GM19397 (cell line): ENCODE data around the gene ARHGAP32.
"Not testable (repeated sequence)": the region's sequence is repeated elsewhere in the genome, so short reads cannot be mapped to it uniquely, and the experiment has no call there.

ENCODE experiments used
- ATAC-seq: cut with Tn5 transposase; IDR thresholded peaks from one replicate; pipeline ENCODE4 v1.9.1; 2021; ENCODE audit warnings: mild to moderate bottlenecking, moderate library complexity; ENCODE audit not compliant: unreplicated experiment

ARHGAP32 gene

DNA sequence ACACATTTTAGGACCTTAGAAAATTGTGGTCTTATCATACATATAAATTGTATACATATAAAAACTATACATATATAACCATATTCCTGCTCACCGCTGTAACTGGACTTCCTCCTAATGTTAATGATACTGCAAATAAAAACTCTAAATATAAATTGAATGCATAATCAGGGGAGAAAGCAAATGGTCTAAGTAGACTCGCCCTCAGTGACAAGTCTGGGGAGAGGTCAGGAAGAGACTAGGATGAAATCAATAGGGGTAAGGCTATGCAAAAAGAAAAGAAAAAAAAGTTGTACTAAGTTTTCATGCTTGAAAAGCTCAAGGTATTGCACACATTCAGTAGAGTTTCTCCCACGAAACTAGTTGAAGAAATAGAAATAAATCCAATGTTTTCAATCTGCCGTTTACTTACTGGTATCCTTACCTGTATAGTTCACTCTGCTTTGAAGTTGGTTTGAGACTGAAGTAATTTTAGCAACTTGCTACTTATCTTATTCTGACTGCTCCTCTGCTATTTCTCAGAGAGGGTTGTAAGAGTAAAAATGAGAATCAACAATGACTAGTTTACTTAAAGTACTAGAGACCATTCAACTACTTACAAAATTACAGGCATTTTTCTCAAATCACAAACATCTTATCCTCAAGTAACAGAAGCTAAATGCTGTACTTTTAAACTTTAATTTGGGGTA is 12.2 kb upstream of the ARHGAP32 start:
- no peak for ATAC-seq

DNA sequence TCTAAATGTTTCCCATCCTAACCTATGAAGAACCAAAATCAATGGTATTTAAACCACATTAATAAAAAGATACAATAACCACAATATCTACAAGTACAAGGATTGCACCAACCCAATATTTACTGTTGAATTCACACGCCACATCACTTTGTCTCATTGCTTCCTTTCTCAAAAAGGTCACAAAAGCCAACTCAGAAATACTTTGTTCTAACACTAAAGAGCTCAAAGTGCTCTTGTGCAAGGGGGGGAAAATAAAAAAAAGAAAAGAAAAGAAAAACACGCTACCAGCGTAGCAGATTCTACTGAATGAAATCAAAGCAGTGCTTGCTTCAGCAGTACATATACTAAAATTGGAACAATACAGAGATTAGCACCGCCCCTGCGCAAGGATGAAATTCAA is 10.5 kb upstream of the ARHGAP32 start:
- ATAC-seq: no peak

DNA sequence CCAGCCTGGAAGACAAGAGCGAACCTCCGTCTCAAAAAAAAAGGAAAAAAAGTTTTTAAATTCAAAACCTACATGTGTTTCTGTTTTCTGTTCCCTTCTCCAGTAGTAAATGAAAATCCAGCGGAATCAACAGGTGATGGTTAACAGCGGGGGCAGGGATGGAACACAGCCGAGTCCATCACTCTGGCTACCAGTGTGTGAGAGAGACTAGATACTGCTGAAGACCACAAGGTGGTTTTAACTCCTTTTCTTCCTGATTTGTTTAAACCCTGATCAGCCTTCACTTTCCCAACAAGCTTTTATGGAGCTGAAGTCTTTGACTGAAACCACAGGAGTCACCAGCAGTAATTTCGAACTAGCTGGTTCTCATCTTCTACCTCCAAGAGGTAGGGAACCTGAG is 3.6 kb upstream of the ARHGAP32 start:
- no peak for ATAC-seq

DNA sequence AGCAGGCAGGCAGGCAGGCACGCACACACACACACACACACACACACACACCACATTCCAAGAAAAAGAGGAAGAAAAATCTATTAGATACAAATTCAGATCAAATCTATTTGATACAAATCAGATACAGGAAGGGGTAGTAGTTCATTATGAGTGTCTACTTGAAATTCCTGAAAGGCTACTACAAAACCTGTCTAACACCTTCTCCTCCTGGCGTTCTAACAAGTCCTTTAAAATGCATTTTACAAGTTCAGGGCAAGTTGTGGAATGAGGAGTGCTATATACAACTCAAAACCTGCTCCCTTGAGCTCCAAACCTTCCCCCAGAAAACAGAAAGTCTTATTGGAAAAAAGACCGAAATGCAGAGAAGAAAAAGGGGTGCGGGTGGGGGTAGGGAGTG is 476 bp downstream of the ARHGAP32 start:
- no peak for ATAC-seq

DNA sequence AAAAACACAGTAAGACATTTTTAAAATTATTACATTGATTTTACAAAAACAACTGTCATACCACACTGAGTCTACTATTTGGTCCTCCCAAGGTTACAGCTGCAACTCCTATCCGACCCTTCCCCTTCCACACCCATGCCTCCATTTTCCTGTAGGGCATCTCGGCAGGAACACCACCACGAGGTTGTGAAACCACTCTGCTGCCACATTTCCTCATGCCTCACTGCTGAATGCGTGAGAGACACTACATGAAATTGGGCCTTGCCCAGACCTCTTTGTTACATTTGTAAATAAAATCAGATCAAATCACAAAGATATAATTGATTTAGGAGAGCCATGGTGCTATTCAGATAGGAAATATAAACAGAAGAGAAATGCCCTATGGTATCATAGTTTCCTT is 2.0 kb downstream of the ARHGAP32 start:
- no peak for ATAC-seq

DNA sequence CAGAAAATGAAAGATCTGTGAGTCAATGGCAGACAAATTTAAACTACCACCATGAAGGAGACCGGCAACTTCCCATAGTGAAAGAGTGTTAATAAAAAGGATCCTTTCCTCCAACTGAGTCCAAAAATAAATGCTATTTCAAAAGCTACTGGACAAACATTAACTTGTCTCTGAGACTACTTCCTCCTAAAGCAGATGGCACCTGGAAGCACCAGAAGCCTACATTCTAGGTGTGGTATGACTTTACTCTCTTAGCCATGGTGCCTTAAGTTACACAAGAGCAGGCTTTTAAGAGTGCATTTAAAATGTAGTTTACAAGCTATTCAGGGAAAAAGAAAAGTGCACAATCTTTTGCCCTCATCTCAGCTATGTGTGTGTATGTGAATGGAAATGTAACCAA is 2.5 kb downstream of the ARHGAP32 start:
- ATAC-seq: no peak

DNA sequence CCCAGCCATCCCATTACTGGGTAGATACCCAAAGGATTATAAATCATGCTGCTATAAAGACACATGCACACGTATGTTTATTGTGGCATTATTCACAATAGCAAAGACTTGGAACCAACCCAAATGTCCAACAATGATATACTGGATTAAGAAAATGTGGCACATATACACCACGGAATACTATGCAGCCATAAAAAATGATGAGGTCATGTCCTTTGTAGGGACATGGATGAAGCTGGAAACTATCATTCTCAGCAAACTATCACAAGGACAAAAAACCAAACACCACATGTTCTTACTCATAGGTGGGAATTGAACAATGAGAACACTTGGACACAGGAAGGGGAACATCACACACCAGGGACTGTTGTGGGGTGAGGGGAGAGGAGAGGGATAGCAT is 7.0 kb downstream of the ARHGAP32 start:
- ATAC-seq: not testable (repeated sequence)

DNA sequence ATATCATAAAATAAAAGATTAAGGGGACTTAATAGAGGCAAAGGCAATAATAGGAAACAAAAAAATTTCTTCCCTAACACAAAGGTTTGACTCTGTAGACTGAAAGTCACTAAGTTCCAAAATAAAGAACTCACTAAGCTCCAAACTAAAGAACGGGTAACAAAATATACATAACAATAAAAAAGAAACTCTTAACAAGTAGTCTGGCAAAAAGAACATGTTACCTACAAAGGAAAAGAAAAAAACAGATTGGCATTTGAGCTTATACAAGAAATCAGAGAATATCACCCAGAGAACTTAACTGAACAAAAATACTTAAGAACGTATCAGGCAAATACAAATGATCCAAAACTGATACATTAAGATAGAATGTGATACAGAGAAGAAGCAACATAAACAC is 7.5 kb downstream of the ARHGAP32 start:
- ATAC-seq: no peak

DNA sequence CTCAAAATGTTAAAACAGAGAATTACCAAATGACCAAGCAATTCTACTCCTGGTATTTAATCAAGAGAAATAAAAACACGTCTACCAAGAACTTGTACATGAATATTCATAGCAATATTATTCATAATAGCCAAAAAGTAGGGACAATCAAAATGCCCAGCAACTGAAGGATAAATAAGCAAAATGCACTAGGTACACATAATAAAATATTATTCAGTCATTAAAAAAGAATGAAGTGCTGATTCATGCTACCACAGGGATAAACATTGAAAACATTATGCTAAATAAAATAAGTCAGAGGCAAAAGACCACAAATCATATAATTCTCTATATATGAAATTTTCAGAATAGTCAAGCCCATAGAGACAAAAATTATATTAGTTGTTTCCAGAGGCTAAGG is 24.8 kb downstream of the ARHGAP32 start:
- ATAC-seq: no peak

DNA sequence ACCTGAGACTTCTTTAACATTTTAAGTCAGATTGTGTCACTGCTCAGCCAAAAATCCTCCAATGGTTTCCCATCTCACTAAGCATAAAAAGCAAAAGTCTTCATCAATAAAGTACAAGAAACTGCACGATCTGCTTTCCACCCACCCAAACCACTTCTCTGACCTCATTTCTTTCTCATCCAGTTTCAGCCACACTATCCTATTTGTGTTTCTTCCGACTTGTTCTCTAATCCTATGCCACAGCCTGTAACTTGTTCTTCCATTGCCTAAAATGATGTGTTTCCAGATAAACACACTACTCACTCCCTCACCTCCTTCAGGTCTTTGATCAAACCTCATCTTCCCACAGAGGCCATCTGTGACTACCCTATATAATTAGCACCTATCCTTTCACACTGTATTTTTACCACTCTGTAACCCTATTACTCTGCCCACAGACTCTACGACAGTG is 28.4 kb downstream of the ARHGAP32 start:
- no peak for ATAC-seq

DNA sequence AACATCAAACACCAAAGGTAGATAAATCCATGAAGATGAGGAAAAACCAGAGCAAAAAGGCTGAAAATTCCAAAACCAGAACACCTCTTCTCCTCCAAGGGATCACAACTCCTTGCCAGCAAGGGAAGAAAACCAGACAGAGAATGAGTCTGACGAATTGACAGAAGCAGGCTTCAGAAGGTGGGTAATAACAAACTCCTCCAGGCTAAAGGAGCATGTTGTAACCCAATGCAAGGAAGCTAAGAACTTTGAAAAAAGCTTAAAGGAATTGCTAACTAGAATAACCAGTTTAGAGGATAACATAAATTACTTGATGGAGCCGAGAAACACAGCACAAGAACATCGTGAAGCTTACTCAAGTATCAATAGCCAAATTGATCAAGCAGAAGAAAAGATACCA is 35.0 kb downstream of the ARHGAP32 start:
- ATAC-seq: not testable (repeated sequence)

DNA sequence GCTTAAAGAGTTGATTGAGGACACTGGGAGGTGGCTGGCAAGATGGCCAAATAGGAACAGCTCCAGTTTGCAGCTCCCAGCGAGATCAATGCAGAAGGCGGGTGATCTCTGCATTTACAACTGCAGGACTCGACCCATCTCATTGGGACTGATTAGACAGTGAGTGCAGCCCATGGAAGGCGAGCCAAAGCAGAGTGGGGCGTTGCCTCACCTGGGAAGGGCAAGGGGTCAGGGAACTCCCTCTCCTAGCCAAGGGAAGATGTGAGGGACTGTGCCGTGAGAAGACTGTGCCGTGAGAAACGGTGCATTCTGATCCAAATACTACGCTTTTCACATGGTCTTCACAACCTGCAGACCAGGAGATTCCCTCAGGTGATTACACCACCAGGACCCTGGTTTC is 36.4 kb downstream of the ARHGAP32 start:
- ATAC-seq: no peak

DNA sequence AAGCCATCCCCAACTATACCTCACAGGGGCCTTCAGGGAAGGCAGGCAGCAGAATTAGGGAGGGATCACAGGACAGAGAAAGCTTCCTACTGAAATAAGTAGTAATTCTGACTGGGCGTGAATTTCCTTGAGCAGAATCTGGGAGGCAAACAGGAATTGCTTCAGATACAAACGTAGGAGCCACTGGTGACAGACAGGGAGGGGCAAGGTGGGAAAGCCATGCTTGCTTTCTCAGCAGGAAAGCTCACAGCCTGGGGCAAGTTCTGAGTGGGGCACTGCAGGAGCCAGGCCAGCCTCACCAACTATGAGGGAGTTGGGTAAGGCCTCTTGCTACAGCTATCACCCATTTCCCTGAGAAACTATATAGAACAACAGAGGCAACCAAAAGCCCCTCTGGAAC is 43.6 kb downstream of the ARHGAP32 start:
- ATAC-seq: no peak

DNA sequence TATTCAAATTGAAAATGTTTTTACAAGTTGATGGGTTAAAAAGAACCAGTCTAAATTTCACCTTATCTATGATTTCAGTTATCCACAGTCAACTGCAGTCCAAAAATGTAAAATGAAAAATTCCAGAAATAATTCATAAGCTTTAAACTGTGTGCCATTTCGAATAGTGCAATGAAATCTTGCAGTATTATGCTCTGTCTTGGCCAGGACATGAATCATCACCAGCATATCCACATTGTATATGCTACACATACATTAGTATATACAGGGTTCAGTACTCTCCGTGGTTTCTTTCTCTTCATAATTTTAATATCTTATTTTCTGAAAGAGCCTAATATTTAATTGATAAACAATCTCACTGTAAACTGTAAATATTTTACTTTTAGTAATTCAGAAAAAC is 45.9 kb downstream of the ARHGAP32 start:
- ATAC-seq: no peak

DNA sequence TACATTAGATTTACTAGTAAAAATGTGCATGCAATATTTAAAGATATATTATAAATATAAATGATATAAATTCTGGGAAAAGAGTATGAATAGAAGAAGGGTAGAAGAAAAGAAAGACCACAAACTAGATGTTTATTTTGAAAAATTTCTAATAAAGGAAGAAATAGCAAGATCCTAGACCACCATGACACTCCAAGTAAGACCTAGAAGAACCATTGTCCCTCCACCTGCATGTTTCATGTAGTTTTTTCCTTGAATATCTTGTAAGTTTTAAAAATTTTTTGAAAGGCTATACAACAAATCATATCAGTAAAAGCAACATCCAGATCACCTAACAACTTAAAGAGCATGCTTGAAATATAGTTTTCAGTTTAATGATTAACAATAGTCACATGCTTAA is 46.8 kb downstream of the ARHGAP32 start:
- ATAC-seq: no peak

DNA sequence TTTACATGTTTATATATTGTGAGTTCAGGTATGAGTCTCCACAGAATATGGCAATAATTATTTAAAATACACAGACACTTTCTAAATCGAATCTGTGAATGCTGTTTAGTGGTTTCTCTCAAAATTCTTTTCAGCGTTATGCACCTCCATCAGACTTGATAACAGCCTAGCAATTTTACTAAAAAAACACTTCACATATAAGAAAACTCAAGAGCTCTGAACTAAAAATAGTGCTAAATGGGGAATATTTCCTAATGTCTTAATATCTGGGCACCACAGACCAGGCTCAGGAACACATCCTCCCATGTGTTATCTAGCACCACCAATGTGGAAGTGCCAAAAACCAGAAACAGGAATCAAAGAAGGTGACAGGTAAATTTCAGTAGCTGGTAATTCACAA is 47.9 kb downstream of the ARHGAP32 start:
- ATAC-seq: no peak

DNA sequence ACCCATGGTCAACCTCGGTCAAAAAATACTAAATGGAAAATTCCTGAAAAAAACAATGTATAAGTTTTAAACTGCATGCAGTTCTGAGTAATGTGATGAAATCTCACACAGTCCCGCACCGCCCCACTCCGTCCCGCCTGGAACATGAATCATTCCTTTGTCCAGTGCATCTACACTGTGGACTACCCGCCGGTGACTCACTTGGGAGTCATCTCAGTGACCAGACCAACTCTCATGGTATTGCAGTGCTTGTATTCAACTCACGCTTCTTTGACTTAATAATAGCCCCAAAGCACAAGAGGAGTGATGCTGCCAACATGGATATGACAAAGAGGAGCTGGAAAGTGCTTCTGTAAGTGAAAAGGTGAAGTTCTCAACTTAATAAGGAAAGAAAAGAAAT is 48.8 kb downstream of the ARHGAP32 start:
- no peak for ATAC-seq

DNA sequence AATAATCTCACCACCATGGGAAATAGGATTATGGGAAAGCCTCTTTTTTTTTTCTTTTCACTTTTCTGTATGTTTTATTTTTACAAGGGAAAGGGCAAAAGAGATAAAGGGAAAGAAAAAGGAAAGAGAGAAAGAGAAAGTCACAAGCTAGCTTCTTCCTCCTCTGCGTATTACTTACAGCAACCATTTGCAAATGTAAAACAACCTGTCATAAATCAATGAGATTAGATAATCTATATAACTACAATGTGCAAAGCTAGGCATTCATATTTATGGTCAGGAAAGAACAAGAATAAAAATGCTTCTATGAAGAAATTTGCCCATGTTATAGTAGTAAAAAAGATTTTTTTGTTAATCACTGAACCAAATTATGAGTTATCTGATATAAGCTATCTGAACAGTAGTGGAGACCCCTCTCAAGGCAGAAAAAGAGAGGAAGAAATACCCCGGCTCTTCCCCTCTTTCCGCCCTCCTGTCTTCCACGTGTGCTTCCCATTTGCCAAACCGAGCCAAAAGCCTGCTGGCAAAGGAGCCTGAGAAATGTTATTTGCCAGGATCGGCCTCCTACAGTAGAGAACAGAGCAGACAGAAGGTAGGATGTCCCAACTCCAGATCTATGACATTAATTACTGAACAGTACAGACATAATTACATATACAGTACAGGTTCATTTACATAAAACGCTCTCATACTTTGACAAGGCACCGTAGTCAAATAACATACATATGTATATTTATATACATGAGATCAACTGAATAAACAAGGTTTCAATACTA is 50.2 kb downstream of the ARHGAP32 start:
- no peak for ATAC-seq

DNA sequence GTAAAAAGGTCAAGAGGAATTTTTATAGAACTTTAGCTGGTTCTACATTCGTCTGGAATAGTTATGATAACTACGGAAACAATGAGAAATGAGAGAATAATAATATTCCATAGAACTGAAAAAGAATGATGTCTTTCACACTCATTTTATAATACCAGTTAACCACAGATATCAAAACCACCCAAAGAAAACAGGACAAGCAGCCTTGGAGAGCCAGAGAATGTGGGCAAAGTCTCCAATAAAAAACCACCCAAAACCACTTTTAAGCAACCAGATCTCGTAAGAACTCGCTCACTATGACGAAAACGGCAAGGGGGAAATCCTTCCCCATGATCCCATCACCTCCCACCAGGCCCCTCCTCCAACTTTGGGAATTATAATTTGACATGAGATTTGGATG is 60.8 kb downstream of the ARHGAP32 start:
- no peak for ATAC-seq

DNA sequence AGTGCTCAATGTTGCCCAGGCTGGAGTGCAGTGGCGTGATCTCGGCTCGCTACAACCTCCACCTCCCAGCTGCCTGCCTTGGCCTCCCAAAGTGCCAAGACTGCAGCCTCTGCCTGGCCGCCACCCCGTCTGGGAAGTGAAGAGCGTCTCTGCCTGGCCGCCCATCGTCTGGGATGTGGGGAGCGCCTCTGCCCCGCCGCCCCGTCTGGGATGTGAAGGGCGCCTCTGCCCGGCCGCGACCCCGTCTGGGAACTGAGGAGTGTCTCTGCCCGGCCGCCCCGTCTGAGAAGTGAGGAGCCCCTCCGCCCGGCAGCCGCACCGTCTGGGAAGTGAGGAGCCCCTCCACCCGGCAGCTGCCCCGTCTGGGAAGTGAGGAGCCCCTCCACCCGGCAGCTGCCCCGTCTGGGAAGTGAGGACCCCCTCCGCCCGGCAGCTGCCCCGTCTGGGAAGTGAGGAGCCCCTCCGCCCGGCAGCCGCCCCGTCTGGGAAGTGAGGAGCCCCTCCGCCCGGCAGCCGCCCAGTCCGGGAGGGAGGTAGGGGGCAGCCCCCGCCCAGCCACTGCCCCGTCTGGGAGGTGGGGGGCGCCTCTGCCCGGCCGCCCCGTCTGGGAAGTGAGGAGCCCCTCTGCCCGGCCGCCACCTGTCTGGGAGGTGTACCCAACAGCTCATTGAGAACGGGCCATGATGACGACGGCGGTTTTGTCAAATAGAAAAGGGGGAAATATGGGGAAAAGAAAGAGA is 63.1 kb downstream of the ARHGAP32 start:
- not testable (repeated sequence) for ATAC-seq

DNA sequence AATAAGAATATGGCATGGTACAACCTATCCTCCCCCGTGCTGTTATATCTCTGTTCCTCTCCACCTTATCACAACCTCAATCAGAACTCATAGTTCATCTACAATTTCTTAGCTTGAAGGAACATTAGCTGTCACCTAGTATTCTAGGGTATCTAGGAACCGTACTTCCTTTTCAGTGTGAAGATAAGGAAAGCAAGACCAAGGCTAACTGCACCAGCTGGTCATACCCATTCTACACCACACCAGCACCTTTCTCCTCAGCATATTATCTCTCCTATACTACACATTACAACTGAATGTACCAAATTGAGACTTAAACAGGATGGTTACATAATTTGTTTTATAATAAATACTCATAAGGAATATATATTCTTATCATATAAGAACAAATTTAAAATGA is 73.1 kb downstream of the ARHGAP32 start:
- ATAC-seq: no peak
